Body of pancreas (tissue), 4 donors: ENCODE measurements around the gene CRK. TPM values are rescaled to one million over a fixed set of nuclear protein-coding genes. Genes with fewer than 3 reads are reported as not detected.
"Not testable (repeated sequence)": the region's sequence is repeated elsewhere in the genome, so short reads cannot be mapped to it uniquely, and the experiment has no call there.

Experiments
- ATAC-seq: fragments of 150-250 bp; one replicate; pipeline ENCODE4 v1.9.1; 2016
- DNase-seq, 4 donors: peaks; one replicate each; pipeline ENCODE4 v3.0.0-alpha.2; 2019
- H3K27ac ChIP-seq, 4 donors: fragments of 200-600 bp; sonication (generic); 1 replicate in 3 of 4; 2 replicates in 1 of 4; pipeline versions ENCODE4 v1.5.1 to v1.6.1; 2016 to 2019; ENCODE audit warnings: mild to moderate bottlenecking in 1 of 4, mixed read lengths in 1 of 4, moderate library complexity in 1 of 4
- H3K27me3 ChIP-seq, 2 donors: fragments of 200-600 bp; sonication (generic); one replicate each; pipeline ENCODE4 v1.6.0; 2016; ENCODE audit warnings: mild to moderate bottlenecking in 1 of 2
- H3K36me3 ChIP-seq, 2 donors: fragments of 200-600 bp; sonication (generic); replicated peaks in 1 of 2; 2 replicates each; pipeline ENCODE4 v1.5.1; 2016; ENCODE audit warnings: low read depth in 2 of 2; ENCODE audit not compliant: insufficient read depth in 1 of 2
- H3K4me1 ChIP-seq: fragments of 200-600 bp; sonication (generic); one replicate; pipeline ENCODE4 v1.6.0; 2016
- H3K4me3 ChIP-seq, 2 donors: fragments of 200-600 bp; sonication (generic); 1 replicate in 1 of 2; 2 replicates in 1 of 2; pipeline ENCODE4 v1.5.1; 2016 to 2019
- H3K9me3 ChIP-seq, 3 donors: fragments of 200-600 bp; sonication (generic); 1 replicate in 2 of 3; 2 replicates in 1 of 3; pipeline ENCODE4 v1.5.1; 2016
- POLR2A ChIP-seq, 3 donors: fragments of 450-650 bp; IDR thresholded peaks; one replicate each; pipeline ENCODE4 v1.6.1; 2016; ENCODE audit warnings: antibody characterized with exemption in 3 of 3, mild to moderate bottlenecking in 2 of 3
- WGBS, 2 donors: methylation state at CpG; one replicate each; pipeline ENCODE4 v1.1.5; 2017; 5-methylcytosine and 5-hydroxymethylcytosine counted together
- intact Hi-C: fragments of 100-400 bp; cut with DNase I; formaldehyde crosslinking; loops from one replicate; pipeline ENCODE4 v1.15.1; 2023
- total RNA-seq, 2 donors: library from RNA; depleted of rRNA; stranded (reverse); fragments of >200 nt; gene quantifications; one replicate each; pipeline ENCODE4 v1.1.0, GENCODE V29; 2016
- TF ChIP-seq, protein P1 (sequence below), 7 experiments: fragments of 450-650 bp in 4 of 7; fragments of 200-600 bp in 3 of 7; sonication (generic) in 3 of 7; IDR thresholded peaks; one replicate each; pipeline ENCODE4 v1.5.1; 2016 to 2019; ENCODE audit warnings: antibody characterized with exemption in 7 of 7

Gene CRK
- total RNA-seq, 2 donors from 2014 or later = 27.7 to 35.5 TPM

DNA sequence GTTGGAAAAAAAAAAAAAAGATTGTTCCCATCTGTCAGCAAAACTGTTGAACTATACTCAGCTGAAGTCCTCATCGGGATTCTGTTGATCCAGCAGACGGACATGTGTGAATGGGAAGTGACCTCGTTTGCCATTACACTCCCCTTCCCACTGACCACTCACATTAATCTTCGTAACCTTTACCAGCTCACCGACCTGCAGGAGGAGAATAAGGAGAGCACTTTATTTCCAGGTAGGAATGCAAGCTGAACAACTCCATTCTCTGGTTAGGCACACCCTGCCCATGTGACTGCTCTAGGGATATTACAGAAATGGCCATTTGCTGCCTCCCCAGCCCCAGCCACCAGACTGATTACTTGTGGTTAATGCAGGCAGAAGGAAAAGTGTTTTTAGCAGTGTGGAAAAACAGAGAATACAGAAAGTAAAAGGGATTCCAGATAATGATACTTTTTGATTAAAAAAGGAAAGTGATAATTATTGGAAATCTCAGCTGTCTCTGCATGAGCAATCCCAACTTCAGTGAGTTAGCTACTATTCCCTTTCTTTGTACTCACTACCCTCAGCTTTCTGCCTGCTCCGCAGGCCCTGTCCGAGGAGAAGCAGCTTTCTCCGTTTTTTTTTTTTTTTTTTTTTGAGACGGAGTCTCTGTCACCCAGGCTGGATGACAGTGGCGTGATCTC lies 32.4 kb downstream of the CRK start:
- H3K36me3 ChIP-seq = peaks cover 0 to 13% of the 10 kb centered on the region in 2 donors
- intact Hi-C loops = no loop called here
- no peak overlapping the region for H3K4me3 ChIP-seq
- no peak for DNase-seq
- no peaks in the 10 kb centered on the region for H3K27me3 ChIP-seq
- no peaks in the 10 kb centered on the region for H3K9me3 ChIP-seq
- 77 to 81% methylated on average over 10 of the region's 10 CpGs for WGBS, 2 donors
- no peak for ATAC-seq
- no peak overlapping the region for H3K27ac ChIP-seq
- TF ChIP-seq POLR2A (IDR thresholded peaks at IDR 0.05) = no peak
- TF ChIP-seq, protein P1, sequence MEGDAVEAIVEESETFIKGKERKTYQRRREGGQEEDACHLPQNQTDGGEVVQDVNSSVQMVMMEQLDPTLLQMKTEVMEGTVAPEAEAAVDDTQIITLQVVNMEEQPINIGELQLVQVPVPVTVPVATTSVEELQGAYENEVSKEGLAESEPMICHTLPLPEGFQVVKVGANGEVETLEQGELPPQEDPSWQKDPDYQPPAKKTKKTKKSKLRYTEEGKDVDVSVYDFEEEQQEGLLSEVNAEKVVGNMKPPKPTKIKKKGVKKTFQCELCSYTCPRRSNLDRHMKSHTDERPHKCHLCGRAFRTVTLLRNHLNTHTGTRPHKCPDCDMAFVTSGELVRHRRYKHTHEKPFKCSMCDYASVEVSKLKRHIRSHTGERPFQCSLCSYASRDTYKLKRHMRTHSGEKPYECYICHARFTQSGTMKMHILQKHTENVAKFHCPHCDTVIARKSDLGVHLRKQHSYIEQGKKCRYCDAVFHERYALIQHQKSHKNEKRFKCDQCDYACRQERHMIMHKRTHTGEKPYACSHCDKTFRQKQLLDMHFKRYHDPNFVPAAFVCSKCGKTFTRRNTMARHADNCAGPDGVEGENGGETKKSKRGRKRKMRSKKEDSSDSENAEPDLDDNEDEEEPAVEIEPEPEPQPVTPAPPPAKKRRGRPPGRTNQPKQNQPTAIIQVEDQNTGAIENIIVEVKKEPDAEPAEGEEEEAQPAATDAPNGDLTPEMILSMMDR (IDR thresholded peaks at IDR 0.05) = no peak
- H3K4me1 ChIP-seq = no peaks in the 10 kb centered on the region

DNA sequence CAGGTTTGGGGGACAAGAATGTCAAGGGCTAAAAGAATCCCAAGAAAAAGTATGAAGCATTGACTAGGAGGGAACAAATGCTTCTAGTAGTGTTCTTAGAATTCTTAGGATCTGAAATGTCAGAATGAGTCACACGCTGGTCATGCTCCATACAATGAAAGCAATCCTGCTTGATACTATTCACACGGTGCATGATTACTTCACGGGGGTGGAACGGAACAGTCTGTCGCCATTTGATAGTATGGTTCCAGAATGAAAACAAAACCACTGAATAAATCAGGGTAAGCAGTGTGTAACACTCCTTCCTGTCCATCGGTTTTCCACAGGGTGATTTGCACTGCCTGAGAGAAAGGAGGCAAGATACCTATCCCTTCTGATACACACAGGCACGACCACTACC lies 33.1 kb downstream of the CRK start:
- H3K36me3 ChIP-seq = peaks cover 0 to 13% of the 10 kb centered on the region in 2 donors
- 79 to 83% methylated on average over 7 of the region's 7 CpGs for WGBS, 2 donors
- H3K27ac ChIP-seq = no peak overlapping the region
- TF ChIP-seq, protein P1 (IDR thresholded peaks at IDR 0.05) = no peak
- TF ChIP-seq POLR2A (IDR thresholded peaks at IDR 0.05) = no peak
- H3K4me1 ChIP-seq = no peaks in the 10 kb centered on the region
- H3K9me3 ChIP-seq = no peaks in the 10 kb centered on the region
- ATAC-seq = no peak
- no peaks in the 10 kb centered on the region for H3K27me3 ChIP-seq
- intact Hi-C loops = no loop called here
- no peak for DNase-seq
- H3K4me3 ChIP-seq = no peak overlapping the region

DNA sequence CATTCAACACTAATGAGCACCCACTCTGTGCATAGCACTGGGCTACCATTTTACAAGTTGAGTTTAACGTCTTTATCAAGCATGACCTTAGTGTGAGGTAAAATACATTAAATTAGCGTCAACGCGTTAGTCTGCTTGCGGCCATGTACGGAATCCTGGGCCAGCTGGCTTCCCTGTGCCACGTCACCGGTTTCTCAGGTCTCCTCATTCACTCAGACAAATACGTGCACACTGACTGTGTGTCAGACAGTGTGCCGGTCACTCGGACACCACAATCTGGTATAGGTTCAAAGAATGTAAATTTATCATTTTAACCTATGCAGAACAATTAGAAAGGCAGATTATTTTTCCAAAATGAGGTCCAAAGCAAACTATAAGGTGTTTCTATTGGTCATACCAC lies 34.6 kb downstream of the CRK start:
- Histone ChIP-seq H3K27ac (no peak overlapping the region), H3K4me3 (no peak overlapping the region), H3K9me3 (no peaks in the 10 kb centered on the region), H3K36me3 (peaks cover 0 to 13% of the 10 kb centered on the region in 2 donors), H3K4me1 (no peaks in the 10 kb centered on the region), H3K27me3 (no peaks in the 10 kb centered on the region)
- intact Hi-C loops = no loop called here
- DNase-seq = no peak
- TF ChIP-seq, protein P1 (IDR thresholded peaks at IDR 0.05) = no peak
- TF ChIP-seq POLR2A (IDR thresholded peaks at IDR 0.05) = no peak
- ATAC-seq = no peak
- WGBS, 2 donors = 93 to 94% methylated on average over 11 of the region's 11 CpGs

DNA sequence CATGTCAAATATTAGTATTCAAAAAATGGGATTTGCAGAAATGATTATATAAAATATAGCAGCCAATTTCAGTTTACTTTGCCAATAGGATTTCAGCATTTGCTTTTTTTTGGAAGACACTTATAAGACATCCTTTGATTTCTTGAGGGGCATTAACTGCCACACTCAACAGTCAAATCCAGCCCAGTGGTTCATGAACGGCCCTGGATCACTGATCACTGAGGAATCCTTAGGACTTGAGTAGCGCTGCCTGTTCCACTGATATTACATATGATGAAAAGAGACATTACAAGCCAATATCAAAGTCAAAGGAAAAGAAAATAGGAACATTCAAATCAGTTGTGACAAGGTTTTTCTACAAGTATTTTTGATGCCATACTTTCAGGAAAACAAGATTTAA lies 35.1 kb downstream of the CRK start:
- ATAC-seq (no peak), DNase-seq (no peak)
- 75 to 82% methylated on average over 2 of the region's 2 CpGs for WGBS, 2 donors
- Histone ChIP-seq H3K27me3 (no peaks in the 10 kb centered on the region), H3K9me3 (no peaks in the 10 kb centered on the region), H3K4me1 (no peaks in the 10 kb centered on the region), H3K4me3 (no peak overlapping the region), H3K36me3 (peaks cover 0 to 13% of the 10 kb centered on the region in 2 donors), H3K27ac (no peak overlapping the region)
- intact Hi-C loops = no loop called here
- TF ChIP-seq, protein P1 (IDR thresholded peaks at IDR 0.05) = no peak
- no peak for TF ChIP-seq POLR2A (IDR thresholded peaks at IDR 0.05)

DNA sequence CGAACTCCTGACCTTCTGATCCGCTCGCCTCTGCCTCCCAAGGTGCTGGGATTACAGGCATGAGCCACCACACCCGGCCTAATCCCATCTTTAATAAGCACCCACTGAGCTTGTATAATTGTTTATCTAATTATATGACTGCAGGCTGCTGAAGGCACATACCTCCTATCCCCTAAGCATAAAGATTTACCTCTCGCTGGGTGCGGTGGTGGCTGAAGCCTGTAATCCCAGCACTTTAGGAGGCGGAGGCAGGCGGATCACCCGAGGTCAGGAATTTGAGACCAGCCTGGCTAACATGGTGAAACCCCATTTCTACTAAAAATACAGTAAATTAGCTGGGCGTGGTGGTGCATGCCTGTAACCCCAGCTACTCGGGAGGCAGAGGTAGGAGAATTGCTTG lies 35.9 kb downstream of the CRK start:
- H3K9me3 ChIP-seq = no peaks in the 10 kb centered on the region
- DNase-seq (no peak), ATAC-seq (no peak)
- TF ChIP-seq, protein P1 (IDR thresholded peaks at IDR 0.05) = no peak
- no peak for TF ChIP-seq POLR2A (IDR thresholded peaks at IDR 0.05)
- intact Hi-C loops = no loop called here
- no peak overlapping the region for H3K4me3 ChIP-seq
- H3K4me1 ChIP-seq = no peaks in the 10 kb centered on the region
- peaks cover 0 to 10% of the 10 kb centered on the region in 2 donors for H3K36me3 ChIP-seq
- no peaks in the 10 kb centered on the region for H3K27me3 ChIP-seq
- WGBS, 2 donors = 90 to 98% methylated on average over 6 to 11 of the region's 11 CpGs
- H3K27ac ChIP-seq = no peak overlapping the region

DNA sequence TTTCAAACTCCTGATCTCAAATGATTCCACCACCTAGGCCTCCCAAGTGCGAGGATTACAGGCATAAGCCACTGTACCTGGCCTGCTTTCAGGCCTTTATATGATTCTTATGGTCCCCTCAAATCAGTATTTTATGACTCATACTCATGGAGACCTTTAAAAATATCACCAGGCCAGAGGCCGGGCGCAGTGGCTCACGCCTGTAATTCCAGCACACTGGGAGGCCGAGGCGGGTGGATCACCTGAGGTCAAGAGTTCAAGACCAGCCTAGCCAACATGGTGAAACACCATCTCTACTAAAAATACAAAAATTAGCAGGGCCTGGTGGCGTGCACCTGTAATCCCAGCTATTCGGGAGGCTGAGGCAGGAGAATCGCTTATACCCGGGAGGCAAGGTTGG lies 37.6 kb downstream of the CRK start:
- intact Hi-C loops, H3K9me3 ChIP-seq, H3K27me3 ChIP-seq, ATAC-seq, H3K27ac ChIP-seq, H3K4me3 ChIP-seq, DNase-seq, H3K4me1 ChIP-seq: not testable (repeated sequence)
- peaks cover 0 to 10% of the 10 kb centered on the region in 2 donors for H3K36me3 ChIP-seq
- 95 to 100% methylated on average over 4 to 10 of the region's 10 CpGs for WGBS, 2 donors
